K562 (cell line): ENCODE measurements around the gene KCTD18. TPM values are rescaled to one million over a fixed set of nuclear protein-coding genes. Genes with fewer than 3 reads are reported as not detected.

Source experiments
- ATAC-seq: fragments of 200-7000 bp; cut with Tn5 transposase; 3 replicates; pipeline ENCODE4 v1.9.1; 2020; ENCODE audit warnings: moderate library complexity
- BruUV-seq: library from RNA; stranded (reverse); fragments of 400-500 nt; replicated peaks from 2 replicates; lab custom pipeline; 2021; lab: Mats Ljungman, UMichigan
- CTCF ChIA-PET: fragments of 300-600 bp; formaldehyde crosslinking; extraction: SDS; loops from one replicate; lab custom pipeline; 2021; ENCODE audit warnings: low intra/inter-chr PET ratio; lab: Yijun Ruan, JAX
- POLR2A ChIA-PET: fragments of 300-600, 350-650 bp; sonication (Branson Sonifier 250); formaldehyde crosslinking; extraction: SDS; loops from one replicate; lab custom pipeline; 2021; ENCODE audit warnings: antibody characterized with exemption, inconsistent platforms; lab: Yijun Ruan, JAX
- DNase-seq, 4 experiments: peaks; one replicate each; pipeline versions ENCODE4 v3.0.0 to v3.0.0-alpha.2; 2011 to 2018; ENCODE audit warnings: low spot score in 3 of 4, mixed read lengths in 3 of 4; ENCODE audit errors: extremely low read depth in 1 of 4
- FAIRE-seq: peaks from 2 replicates; lab custom pipeline; 2011; peaks lifted over from hg19 to GRCh38; lab: Jason Lieb, UNC
- H2AFZ ChIP-seq: 2 replicates; pipeline ENCODE4 v1.6.0; 2011; ENCODE audit warnings: low read depth, low read length, control low read depth, inconsistent platforms
- H3K27ac ChIP-seq: fragments of 200-600 bp; 3 replicates; pipeline ENCODE4 v1.8.0; 2011; ENCODE audit warnings: low read depth, mild to moderate bottlenecking, control low read depth, inconsistent platforms, low read length, moderate library complexity, mixed read lengths; ENCODE audit errors: extremely low read depth
- H3K27me3 ChIP-seq, 2 experiments: fragments of 300-600 bp in 1 of 2; 2 replicates in 1 of 2; 3 replicates in 1 of 2; pipeline versions ENCODE4 v1.6.0 to v1.8.0; 2011; ENCODE audit warnings: inconsistent platforms in 2 of 2, low read length in 2 of 2, mild to moderate bottlenecking in 1 of 2, mixed read lengths in 1 of 2, moderate library complexity in 1 of 2; ENCODE audit not compliant: control insufficient read depth in 2 of 2, insufficient read depth in 2 of 2
- H3K36me3 ChIP-seq: fragments of 300-600 bp; 3 replicates; pipeline ENCODE4 v1.8.0; 2011; ENCODE audit warnings: mild to moderate bottlenecking, low read length, inconsistent platforms; ENCODE audit not compliant: control insufficient read depth, insufficient read depth
- H3K4me1 ChIP-seq, 2 experiments: fragments of 200-600 bp in 1 of 2; replicated peaks in 1 of 2; 2 replicates in 1 of 2; 3 replicates in 1 of 2; pipeline versions ENCODE4 v1.5.1 to v1.8.0; 2011; ENCODE audit warnings: inconsistent platforms in 2 of 2, low read length in 2 of 2, mild to moderate bottlenecking in 1 of 2, mixed read lengths in 1 of 2, moderate library complexity in 1 of 2; ENCODE audit not compliant: control insufficient read depth in 2 of 2, insufficient read depth in 2 of 2
- H3K4me2 ChIP-seq: 2 replicates; pipeline ENCODE4 v1.6.1; 2011; ENCODE audit warnings: low read length, control low read depth, inconsistent platforms, mixed read lengths; ENCODE audit not compliant: insufficient read depth
- H3K4me3 ChIP-seq: fragments of 200-600 bp; sonication (generic), shearing (Covaris generic); 2 replicates; pipeline ENCODE4 v1.5.1; 2016; ENCODE audit warnings: control low read depth, inconsistent platforms
- H3K79me2 ChIP-seq: fragments of 200-600 bp; 3 replicates; pipeline ENCODE4 v1.8.0; 2011; ENCODE audit warnings: low read length, inconsistent platforms; ENCODE audit not compliant: control insufficient read depth, insufficient read depth
- H3K9ac ChIP-seq, 2 experiments: 2 replicates each; pipeline versions ENCODE4 v1.6.0 to v1.6.1; 2011; ENCODE audit warnings: low read depth in 2 of 2, low read length in 2 of 2, control low read depth in 1 of 2, inconsistent platforms in 1 of 2, mild to moderate bottlenecking in 1 of 2, mixed read lengths in 1 of 2; ENCODE audit not compliant: insufficient read depth in 1 of 2
- H3K9me1 ChIP-seq: one replicate; pipeline ENCODE4 v1.6.0; 2011; ENCODE audit warnings: inconsistent platforms, mild to moderate bottlenecking, low read length, moderate library complexity; ENCODE audit not compliant: control insufficient read depth, insufficient read depth
- H3K9me3 ChIP-seq: replicated peaks from 2 replicates; pipeline ENCODE4 v1.5.1; 2011; ENCODE audit warnings: low read depth, low read length, inconsistent platforms; ENCODE audit not compliant: control insufficient read depth, insufficient read depth
- H4K20me1 ChIP-seq: replicated peaks from 2 replicates; pipeline ENCODE4 v1.6.1; 2011; ENCODE audit warnings: low read length, inconsistent platforms, mixed read lengths; ENCODE audit not compliant: control insufficient read depth, insufficient read depth
- BDP1 ChIP-seq: IDR thresholded peaks from 3 replicates; pipeline ENCODE4 v1.6.1; 2011; ENCODE audit not compliant: insufficient read length, insufficient read depth
- GTF2F1 ChIP-seq: IDR thresholded peaks from 2 replicates; pipeline ENCODE4 v1.6.1; 2011; ENCODE audit warnings: low read depth, low read length, improper control_type of control experiment
- KDM2B ChIP-seq: fragments of 250-450 bp; sonication (Bioruptor Pico); IDR thresholded peaks from 2 replicates; pipeline ENCODE4 v1.8.0; 2021; ENCODE audit warnings: mild to moderate bottlenecking, moderate library complexity
- PHTF2 ChIP-seq: fragments of 250-450 bp; sonication (Bioruptor Pico); IDR thresholded peaks from 2 replicates; pipeline ENCODE4 v1.5.0; 2021; ENCODE audit warnings: mild to moderate bottlenecking
- SAFB ChIP-seq: fragments of 200-400 bp; formaldehyde crosslinking; IDR thresholded peaks from 2 replicates; pipeline ENCODE4 v1.6.1; 2017; ENCODE audit warnings: low read depth, low read length, borderline replicate concordance
- TCFL5 ChIP-seq: fragments of 250-450 bp; sonication (Bioruptor Pico); conservative IDR thresholded peaks from 2 replicates; pipeline ENCODE4 v1.6.1; 2021; ENCODE audit warnings: mild to moderate bottlenecking, moderate library complexity, matching md5 sums
- TFAM ChIP-seq: fragments of 250-450 bp; sonication (Bioruptor Pico); conservative IDR thresholded peaks from 2 replicates; pipeline ENCODE4 v1.5.0; 2021; ENCODE audit warnings: mild to moderate bottlenecking, moderate library complexity
- THRAP3 ChIP-seq: fragments of 450-650 bp; IDR thresholded peaks from 2 replicates; pipeline ENCODE4 v1.6.1; 2016; ENCODE audit warnings: mild to moderate bottlenecking, inconsistent platforms, borderline replicate concordance
- TSC22D4 ChIP-seq: fragments of 450-650 bp; IDR thresholded peaks from 2 replicates; pipeline ENCODE4 v1.6.1; 2016; ENCODE audit warnings: missing genetic modification characterization, missing biosample characterization, control low read depth
- ZNF121 ChIP-seq: sonication (generic); formaldehyde crosslinking; conservative IDR thresholded peaks from 2 replicates; pipeline ENCODE4 v1.8.0; 2022; ENCODE audit warnings: missing genetic modification reagents
- WGBS: fragments of 100-300 bp; shearing (Covaris generic); methylation state at CpG from one replicate; pipeline ENCODE4 v1.1.6; 2016; ENCODE audit warnings: low coverage, mixed read lengths; ENCODE audit not compliant: insufficient coverage; ENCODE audit errors: missing lambda C conversion rate; 5-methylcytosine and 5-hydroxymethylcytosine counted together
- in situ Hi-C: fragments of 300-500 bp; cut with MboI; formaldehyde crosslinking; loops from 4 replicates; pipeline ENCODE4 v1.15.0; 2018; ENCODE audit warnings: inconsistent platforms, mixed read lengths
- intact Hi-C: fragments of 100-400 bp; cut with micrococcal nuclease; formaldehyde crosslinking; loops from 2 replicates; pipeline ENCODE4 v1.14.2; 2022
- polyA plus RNA-seq, 8 experiments: library from polyadenylated mRNA; depleted of rRNA in 4 of 8; stranded (reverse) in 5 of 8; unstranded in 3 of 8; fragments of >200 nt; fragmentation: Nextera tagmentation in 2 of 8; fragmentation: Illumina TruSeq in 1 of 8; extraction: Ambion mirVana in 2 of 8; extraction: Trizol in 1 of 8; gene quantifications; 2 replicates each; pipeline versions ENCODE4 v1.2.1 to v1.2.3, GENCODE V29; 2011 to 2014; ENCODE audit warnings: inconsistent platforms in 1 of 8, missing spikeins in 1 of 8
- total RNA-seq, 7 experiments: library from RNA; depleted of rRNA in 6 of 7; stranded (reverse); fragments of >200 nt in 6 of 7; fragmentation: Illumina TruSeq in 2 of 7; extraction: Trizol in 2 of 7; gene quantifications; 2 replicates each; pipeline versions ENCODE4 v1.2.1 to v1.2.3, GENCODE V29; 2011 to 2021; ENCODE audit warnings: low replicate concordance in 1 of 7
- TF ChIP-seq, protein P1 (sequence below): fragments of 250-450 bp; sonication (Bioruptor Pico); IDR thresholded peaks from 2 replicates; pipeline ENCODE4 v1.5.0; 2020; ENCODE audit warnings: mild to moderate bottlenecking
- TF ChIP-seq, protein P2 (sequence below): fragments of 150-350 bp; conservative IDR thresholded peaks from 2 replicates; pipeline ENCODE4 v1.6.1; 2014; ENCODE audit warnings: low read length
- TF ChIP-seq, protein P3 (sequence below): fragments of 250-450 bp; sonication (Bioruptor Pico); IDR thresholded peaks from 2 replicates; pipeline ENCODE4 v1.4.0; 2020; ENCODE audit warnings: mild to moderate bottlenecking, moderate library complexity

The KCTD18 gene
- total and polyA plus RNA-seq, 9 of the 15 experiments (the other 6 are each of a cell fraction or from before 2014, with no cell fraction given), result 0.39 to 5.4 (median 3.8) TPM

DNA sequence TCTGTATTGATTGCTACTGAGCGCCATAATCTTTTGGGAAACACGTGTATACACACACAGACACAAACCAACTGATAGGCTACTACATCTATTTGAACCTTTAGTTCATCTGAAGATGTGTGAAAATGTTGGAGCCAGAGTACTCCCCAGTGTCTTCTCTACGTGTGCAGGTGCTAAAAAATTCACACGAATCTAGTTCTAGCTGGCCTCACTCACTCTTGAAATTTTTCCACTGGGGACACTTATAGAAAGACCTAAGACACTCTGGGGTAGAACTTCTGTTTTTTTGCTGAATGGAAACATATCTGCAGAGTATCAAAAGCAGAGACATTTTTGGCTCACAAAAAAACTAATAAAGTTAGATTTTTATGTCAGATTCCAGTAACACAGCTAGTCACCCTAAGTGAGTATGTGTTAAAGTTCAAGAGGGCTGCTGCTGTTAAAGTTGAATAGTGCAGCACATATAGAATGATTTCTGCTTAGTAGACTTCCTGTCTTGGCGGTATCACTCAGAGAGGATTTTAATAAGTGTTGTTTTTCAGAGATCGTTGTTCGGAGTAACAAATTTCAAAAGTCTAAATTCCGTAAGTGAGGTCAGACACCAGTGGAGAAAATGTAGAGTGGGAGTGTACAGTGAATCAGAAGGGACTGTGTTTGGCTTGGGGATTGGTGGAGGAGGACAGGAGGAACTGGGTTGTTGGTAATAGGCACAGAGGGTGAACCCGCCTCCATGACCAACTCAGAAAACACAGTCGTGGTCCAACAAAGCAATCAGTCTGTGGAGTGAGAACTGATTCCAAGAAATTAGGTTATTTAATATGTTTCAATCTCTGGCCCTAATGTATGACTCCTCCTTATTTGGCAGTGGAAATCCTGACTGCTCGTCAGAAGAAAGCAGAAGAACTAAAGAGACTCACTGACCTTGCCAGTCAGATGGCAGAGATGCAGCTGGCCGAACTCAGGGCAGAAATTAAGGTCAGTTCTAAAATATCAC is 43.1 kb downstream of the KCTD18 start:
- Histone ChIP-seq H3K4me2 (no peak overlapping the region), H4K20me1 (no peaks in the 10 kb centered on the region), H3K9me1 (no peaks in the 10 kb centered on the region), H3K4me1 (no peaks in the 10 kb centered on the region), H3K9me3 (no peaks in the 10 kb centered on the region), H3K79me2 (no peaks in the 10 kb centered on the region), H3K27me3 (no peaks in the 10 kb centered on the region), H3K36me3 (no peaks in the 10 kb centered on the region; the same call in 2 of the 3 replicates), H2AFZ (no peak overlapping the region), H3K27ac (no peak overlapping the region), H3K9ac (no peak overlapping the region), H3K4me3 (no peak overlapping the region)
- no peak for ATAC-seq
- no TSS peak for BruUV-seq
- intact Hi-C loops (no loop called here), in situ Hi-C loops (no loop called here)
- ChIA-PET CTCF (no interaction called here), POLR2A (interaction anchor here (0.6 kb wide), 1 partner anchor 807 kb away, joined by 3 read pairs; no protein-coding TSS in a partner anchor)
- no peak for FAIRE-seq
- WGBS, result 61% methylated on average over 11 of the region's 12 CpGs
- no peak for DNase-seq
- TF ChIP-seq BDP1 (no peak), ZNF121 (CRISPR knock-in tag) (no peak), TSC22D4 (no peak), TFAM (CRISPR knock-in tag) (no peak), SAFB (no peak), THRAP3 (no peak), GTF2F1 (no peak), PHTF2 (no peak), TCFL5 (CRISPR knock-in tag) (no peak), KDM2B (CRISPR knock-in tag) (no peak)
- TF ChIP-seq, protein P1, sequence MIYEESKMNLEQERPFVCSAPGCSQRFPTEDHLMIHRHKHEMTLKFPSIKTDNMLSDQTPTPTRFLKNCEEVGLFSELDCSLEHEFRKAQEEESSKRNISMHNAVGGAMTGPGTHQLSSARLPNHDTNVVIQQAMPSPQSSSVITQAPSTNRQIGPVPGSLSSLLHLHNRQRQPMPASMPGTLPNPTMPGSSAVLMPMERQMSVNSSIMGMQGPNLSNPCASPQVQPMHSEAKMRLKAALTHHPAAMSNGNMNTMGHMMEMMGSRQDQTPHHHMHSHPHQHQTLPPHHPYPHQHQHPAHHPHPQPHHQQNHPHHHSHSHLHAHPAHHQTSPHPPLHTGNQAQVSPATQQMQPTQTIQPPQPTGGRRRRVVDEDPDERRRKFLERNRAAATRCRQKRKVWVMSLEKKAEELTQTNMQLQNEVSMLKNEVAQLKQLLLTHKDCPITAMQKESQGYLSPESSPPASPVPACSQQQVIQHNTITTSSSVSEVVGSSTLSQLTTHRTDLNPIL (CRISPR knock-in tag), result no peak
- TF ChIP-seq, protein P2, sequence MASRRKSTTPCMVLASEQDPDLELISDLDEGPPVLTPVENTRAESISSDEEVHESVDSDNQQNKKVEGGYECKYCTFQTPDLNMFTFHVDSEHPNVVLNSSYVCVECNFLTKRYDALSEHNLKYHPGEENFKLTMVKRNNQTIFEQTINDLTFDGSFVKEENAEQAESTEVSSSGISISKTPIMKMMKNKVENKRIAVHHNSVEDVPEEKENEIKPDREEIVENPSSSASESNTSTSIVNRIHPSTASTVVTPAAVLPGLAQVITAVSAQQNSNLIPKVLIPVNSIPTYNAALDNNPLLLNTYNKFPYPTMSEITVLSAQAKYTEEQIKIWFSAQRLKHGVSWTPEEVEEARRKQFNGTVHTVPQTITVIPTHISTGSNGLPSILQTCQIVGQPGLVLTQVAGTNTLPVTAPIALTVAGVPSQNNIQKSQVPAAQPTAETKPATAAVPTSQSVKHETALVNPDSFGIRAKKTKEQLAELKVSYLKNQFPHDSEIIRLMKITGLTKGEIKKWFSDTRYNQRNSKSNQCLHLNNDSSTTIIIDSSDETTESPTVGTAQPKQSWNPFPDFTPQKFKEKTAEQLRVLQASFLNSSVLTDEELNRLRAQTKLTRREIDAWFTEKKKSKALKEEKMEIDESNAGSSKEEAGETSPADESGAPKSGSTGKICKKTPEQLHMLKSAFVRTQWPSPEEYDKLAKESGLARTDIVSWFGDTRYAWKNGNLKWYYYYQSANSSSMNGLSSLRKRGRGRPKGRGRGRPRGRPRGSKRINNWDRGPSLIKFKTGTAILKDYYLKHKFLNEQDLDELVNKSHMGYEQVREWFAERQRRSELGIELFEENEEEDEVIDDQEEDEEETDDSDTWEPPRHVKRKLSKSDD, result no peak
- TF ChIP-seq, protein P3, sequence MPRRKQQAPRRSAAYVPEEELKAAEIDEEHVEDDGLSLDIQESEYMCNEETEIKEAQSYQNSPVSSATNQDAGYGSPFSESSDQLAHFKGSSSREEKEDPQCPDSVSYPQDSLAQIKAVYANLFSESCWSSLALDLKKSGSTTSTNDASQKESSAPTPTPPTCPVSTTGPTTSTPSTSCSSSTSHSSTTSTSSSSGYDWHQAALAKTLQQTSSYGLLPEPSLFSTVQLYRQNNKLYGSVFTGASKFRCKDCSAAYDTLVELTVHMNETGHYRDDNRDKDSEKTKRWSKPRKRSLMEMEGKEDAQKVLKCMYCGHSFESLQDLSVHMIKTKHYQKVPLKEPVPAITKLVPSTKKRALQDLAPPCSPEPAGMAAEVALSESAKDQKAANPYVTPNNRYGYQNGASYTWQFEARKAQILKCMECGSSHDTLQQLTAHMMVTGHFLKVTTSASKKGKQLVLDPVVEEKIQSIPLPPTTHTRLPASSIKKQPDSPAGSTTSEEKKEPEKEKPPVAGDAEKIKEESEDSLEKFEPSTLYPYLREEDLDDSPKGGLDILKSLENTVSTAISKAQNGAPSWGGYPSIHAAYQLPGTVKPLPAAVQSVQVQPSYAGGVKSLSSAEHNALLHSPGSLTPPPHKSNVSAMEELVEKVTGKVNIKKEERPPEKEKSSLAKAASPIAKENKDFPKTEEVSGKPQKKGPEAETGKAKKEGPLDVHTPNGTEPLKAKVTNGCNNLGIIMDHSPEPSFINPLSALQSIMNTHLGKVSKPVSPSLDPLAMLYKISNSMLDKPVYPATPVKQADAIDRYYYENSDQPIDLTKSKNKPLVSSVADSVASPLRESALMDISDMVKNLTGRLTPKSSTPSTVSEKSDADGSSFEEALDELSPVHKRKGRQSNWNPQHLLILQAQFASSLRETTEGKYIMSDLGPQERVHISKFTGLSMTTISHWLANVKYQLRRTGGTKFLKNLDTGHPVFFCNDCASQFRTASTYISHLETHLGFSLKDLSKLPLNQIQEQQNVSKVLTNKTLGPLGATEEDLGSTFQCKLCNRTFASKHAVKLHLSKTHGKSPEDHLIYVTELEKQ (CRISPR knock-in tag), result no peak
